Measurements from ENCODE around the gene NADK. TPM values are rescaled to one million over a fixed set of nuclear protein-coding genes. Genes with fewer than 3 reads are reported as not detected.

Gene NADK
- polyA plus RNA-seq, 1 donor (not counting 4 experiments of a cell fraction or from before 2014, with no cell fraction given) = 54.8 TPM

DNA sequence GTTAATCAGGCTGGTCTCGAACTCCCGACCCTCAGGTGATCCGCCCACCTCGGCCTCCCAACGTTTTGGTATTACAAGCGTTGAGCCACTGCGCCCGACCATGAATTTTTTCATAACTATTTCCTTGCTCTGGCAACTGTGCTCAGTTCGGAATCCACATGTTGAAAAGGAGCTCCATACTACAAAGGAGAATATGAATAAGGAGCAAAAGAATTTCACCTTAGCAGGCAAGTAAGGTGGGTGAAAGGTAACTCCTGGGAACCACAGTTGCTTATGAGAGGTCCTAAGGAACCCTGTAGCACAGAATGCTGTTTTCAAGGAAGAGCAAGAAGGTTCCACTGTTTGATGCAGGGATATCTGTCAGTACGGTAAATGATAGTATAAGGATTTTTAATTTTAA lies 29.9 kb upstream of the NADK start:
- H3K79me2 ChIP-seq (ENCODE audit: control insufficient read depth, insufficient read depth, low read length) = peaks cover 45% of the 10 kb centered on the region
- no peak overlapping the region for H3K4me3 ChIP-seq (ENCODE audit: control insufficient read depth in 2 of 3, extremely low read depth in 1 of 3, insufficient read depth in 2 of 3, low read depth in 1 of 3, low read length in 3 of 3)
- no peak overlapping the region for H2AFZ ChIP-seq (ENCODE audit: control insufficient read depth, low read length)
- TF ChIP-seq EZH2 (IDR thresholded peaks at IDR 0.05; ENCODE audit: low read length) (no peak), CTCF (optimal IDR thresholded peaks at IDR 0.05 in 1 of 3, IDR thresholded peaks at IDR 0.05 in 1 of 3, conservative IDR thresholded peaks at IDR 0.05 in 1 of 3; ENCODE audit: extremely low read depth in 1 of 3, insufficient read depth in 2 of 3, low read length in 3 of 3) (no peak)
- no peaks in the 10 kb centered on the region for H3K9me1 ChIP-seq (ENCODE audit: control insufficient read depth, extremely low read depth, insufficient read depth, low read length)
- no peak overlapping the region for H3K9ac ChIP-seq (ENCODE audit: control insufficient read depth, extremely low read depth, insufficient read depth, low read length)
- H3K4me1 ChIP-seq (ENCODE audit: control insufficient read depth, extremely low read depth, insufficient read depth, low read length) = no peaks in the 10 kb centered on the region
- H3K27ac ChIP-seq (ENCODE audit: control insufficient read depth, insufficient read depth, low read length) = no peak overlapping the region
- H3K9me3 ChIP-seq (ENCODE audit: control insufficient read depth, low read depth, low read length) = no peaks in the 10 kb centered on the region
- H3K36me3 ChIP-seq (ENCODE audit: control insufficient read depth in 2 of 2, extremely low read depth in 1 of 2, insufficient read depth in 2 of 2, low read length in 2 of 2) = peaks cover 35 to 38% of the 10 kb centered on the region in 2 experiments
- H3K4me2 ChIP-seq (ENCODE audit: control insufficient read depth, extremely low read depth, insufficient read depth, low read depth, low read length) = no peak overlapping the region
- DNase-seq (ENCODE audit: low read depth, low spot score) (no peak), FAIRE-seq (no peak)
- H3K27me3 ChIP-seq (ENCODE audit: control insufficient read depth, extremely low read depth, insufficient read depth, low read length) = no peaks in the 10 kb centered on the region
- H4K20me1 ChIP-seq (ENCODE audit: control insufficient read depth, extremely low read depth, insufficient read depth, low read length) = no peaks in the 10 kb centered on the region
- dilution Hi-C loops (cut with MboI; ENCODE audit: extremely low pct_ligation_motif_present, low sequenced_read_pairs) = no loop called here

GRCh38 chr1:1806890-1807289 lies 28.6 kb upstream of the NADK start:
- Histone ChIP-seq H3K27ac (ENCODE audit: control insufficient read depth, insufficient read depth, low read length) (no peak overlapping the region), H3K9me1 (ENCODE audit: control insufficient read depth, extremely low read depth, insufficient read depth, low read length) (no peaks in the 10 kb centered on the region), H3K9ac (ENCODE audit: control insufficient read depth, extremely low read depth, insufficient read depth, low read length) (no peak overlapping the region), H3K4me2 (ENCODE audit: control insufficient read depth, extremely low read depth, insufficient read depth, low read depth, low read length) (no peak overlapping the region), H3K27me3 (ENCODE audit: control insufficient read depth, extremely low read depth, insufficient read depth, low read length) (no peaks in the 10 kb centered on the region), H3K9me3 (ENCODE audit: control insufficient read depth, low read depth, low read length) (no peaks in the 10 kb centered on the region), H3K4me1 (ENCODE audit: control insufficient read depth, extremely low read depth, insufficient read depth, low read length) (no peaks in the 10 kb centered on the region), H2AFZ (ENCODE audit: control insufficient read depth, low read length) (no peak overlapping the region), H3K4me3 (ENCODE audit: control insufficient read depth in 2 of 3, extremely low read depth in 1 of 3, insufficient read depth in 2 of 3, low read depth in 1 of 3, low read length in 3 of 3) (no peak overlapping the region), H4K20me1 (ENCODE audit: control insufficient read depth, extremely low read depth, insufficient read depth, low read length) (peaks cover under 1% of the 10 kb centered on the region), H3K79me2 (ENCODE audit: control insufficient read depth, insufficient read depth, low read length) (peaks cover 43% of the 10 kb centered on the region), H3K36me3 (ENCODE audit: control insufficient read depth in 2 of 2, extremely low read depth in 1 of 2, insufficient read depth in 2 of 2, low read length in 2 of 2) (peaks cover 39 to 42% of the 10 kb centered on the region in 2 experiments)
- no peak for TF ChIP-seq CTCF (optimal IDR thresholded peaks at IDR 0.05 in 1 of 3, IDR thresholded peaks at IDR 0.05 in 1 of 3, conservative IDR thresholded peaks at IDR 0.05 in 1 of 3; ENCODE audit: extremely low read depth in 1 of 3, insufficient read depth in 2 of 3, low read length in 3 of 3)
- no peak for TF ChIP-seq EZH2 (IDR thresholded peaks at IDR 0.05; ENCODE audit: low read length)
- DNase-seq (ENCODE audit: low read depth, low spot score) (no peak), FAIRE-seq (no peak)
- dilution Hi-C loops (cut with MboI; ENCODE audit: extremely low pct_ligation_motif_present, low sequenced_read_pairs) = no loop called here
